Raji (cell line): ENCODE measurements around the gene CD58.

Source experiments
- POLR2A ChIP-seq: IDR thresholded peaks from 2 replicates; pipeline ENCODE4 v1.6.1; 2011; ENCODE audit warnings: low read depth, low read length, control low read depth; ENCODE audit not compliant: insufficient read depth

The CD58 gene

GRCh38 chr1:116506132-116507004 is 64.5 kb downstream of the CD58 start:
- no peak for TF ChIP-seq POLR2A

GRCh38 chr1:116504308-116505156 is 66.3 kb downstream of the CD58 start:
- TF ChIP-seq POLR2A = 0 out of 2 replicates have a peak, but pooled peaks have one; percentile 27

GRCh38 chr1:116503546-116504307 is 67.1 kb downstream of the CD58 start:
- no peak for TF ChIP-seq POLR2A

- TF ChIP-seq POLR2A = no peak
Observed at GRCh38 chr1:116502671-116503314, 68.0 kb downstream of the CD58 start.

- TF ChIP-seq POLR2A = no peak
Observed at GRCh38 chr1:116501870-116502244, 69.0 kb downstream of the CD58 start.

GRCh38 chr1:116501125-116501869 is 69.5 kb downstream of the CD58 start:
- no peak for TF ChIP-seq POLR2A

- no peak for TF ChIP-seq POLR2A
Observed at GRCh38 chr1:116498789-116499628, 71.8 kb downstream of the CD58 start.

- TF ChIP-seq POLR2A = no peak
Observed at GRCh38 chr1:116497656-116498055, 73.2 kb downstream of the CD58 start.

GRCh38 chr1:116496898-116497297 is 73.9 kb downstream of the CD58 start:
- TF ChIP-seq POLR2A = no peak

GRCh38 chr1:116496380-116496779 is 74.4 kb downstream of the CD58 start:
- TF ChIP-seq POLR2A = no peak

GRCh38 chr1:116495535-116495934 is 75.3 kb downstream of the CD58 start:
- TF ChIP-seq POLR2A = no peak

- TF ChIP-seq POLR2A = no peak
Observed at GRCh38 chr1:116494745-116495144, 76.1 kb downstream of the CD58 start.

GRCh38 chr1:116494353-116494692 is 76.5 kb downstream of the CD58 start:
- no peak for TF ChIP-seq POLR2A
